Neural cell (in vitro differentiated cells): ENCODE measurements around the gene WTAP.
"Not testable (repeated sequence)": the region's sequence is repeated elsewhere in the genome, so short reads cannot be mapped to it uniquely, and the experiment has no call there.

Experiments used
- EP300 ChIP-seq: fragments of 450-650 bp; conservative IDR thresholded peaks from 2 replicates; pipeline ENCODE4 v1.6.1; 2014; ENCODE audit warnings: antibody characterized with exemption, mild to moderate bottlenecking, moderate library complexity; ENCODE audit not compliant: poor library complexity, severe bottlenecking
- EZH2 ChIP-seq: fragments of 200-600, 300-800 bp; shearing (Covaris generic), sonication (generic); IDR thresholded peaks from 2 replicates; pipeline ENCODE4 v1.6.1; 2014; ENCODE audit warnings: antibody characterized with exemption, low read length, borderline replicate concordance, mild to moderate bottlenecking; ENCODE audit not compliant: insufficient read depth, poor library complexity, severe bottlenecking
- MXI1 ChIP-seq: fragments of 450-650 bp; conservative IDR thresholded peaks from 2 replicates; pipeline ENCODE4 v1.6.1; 2014; ENCODE audit warnings: antibody characterized with exemption, mild to moderate bottlenecking; ENCODE audit not compliant: poor library complexity, severe bottlenecking
- RAD21 ChIP-seq: fragments of 450-650 bp; conservative IDR thresholded peaks from 2 replicates; pipeline ENCODE4 v1.6.1; 2014; ENCODE audit warnings: antibody characterized with exemption, mild to moderate bottlenecking, moderate library complexity
- TAF1 ChIP-seq: IDR thresholded peaks from 2 replicates; pipeline ENCODE4 v1.6.1; 2012; ENCODE audit warnings: low read depth
- TF ChIP-seq, protein P1 (sequence below): fragments of 450-650 bp; IDR thresholded peaks from 2 replicates; pipeline ENCODE4 v1.5.1; 2014; ENCODE audit warnings: antibody characterized with exemption, mild to moderate bottlenecking, moderate library complexity; ENCODE audit not compliant: poor library complexity, severe bottlenecking

DNA sequence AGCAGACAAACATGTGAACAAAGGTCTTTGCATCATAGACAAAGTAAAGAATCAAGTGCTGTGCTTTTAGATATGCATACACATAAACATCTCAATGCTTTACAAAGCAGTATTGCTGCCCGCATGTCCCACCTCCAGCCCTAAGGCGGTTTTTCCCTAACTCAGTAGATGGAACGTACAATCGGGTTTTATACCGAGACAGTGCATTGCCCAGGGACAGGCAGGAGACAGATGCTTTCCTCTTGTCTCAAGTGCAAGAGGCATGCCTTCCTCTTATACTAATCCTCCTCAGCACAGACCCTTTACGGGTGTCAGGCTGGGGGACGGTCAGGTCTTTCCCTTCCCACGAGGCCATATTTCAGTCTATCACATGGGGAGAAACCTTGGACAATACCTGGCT lies 67.7 kb downstream of the WTAP start:
- not testable (repeated sequence) for TF ChIP-seq RAD21, EZH2, EP300, TAF1, MXI1
- TF ChIP-seq, protein P1, sequence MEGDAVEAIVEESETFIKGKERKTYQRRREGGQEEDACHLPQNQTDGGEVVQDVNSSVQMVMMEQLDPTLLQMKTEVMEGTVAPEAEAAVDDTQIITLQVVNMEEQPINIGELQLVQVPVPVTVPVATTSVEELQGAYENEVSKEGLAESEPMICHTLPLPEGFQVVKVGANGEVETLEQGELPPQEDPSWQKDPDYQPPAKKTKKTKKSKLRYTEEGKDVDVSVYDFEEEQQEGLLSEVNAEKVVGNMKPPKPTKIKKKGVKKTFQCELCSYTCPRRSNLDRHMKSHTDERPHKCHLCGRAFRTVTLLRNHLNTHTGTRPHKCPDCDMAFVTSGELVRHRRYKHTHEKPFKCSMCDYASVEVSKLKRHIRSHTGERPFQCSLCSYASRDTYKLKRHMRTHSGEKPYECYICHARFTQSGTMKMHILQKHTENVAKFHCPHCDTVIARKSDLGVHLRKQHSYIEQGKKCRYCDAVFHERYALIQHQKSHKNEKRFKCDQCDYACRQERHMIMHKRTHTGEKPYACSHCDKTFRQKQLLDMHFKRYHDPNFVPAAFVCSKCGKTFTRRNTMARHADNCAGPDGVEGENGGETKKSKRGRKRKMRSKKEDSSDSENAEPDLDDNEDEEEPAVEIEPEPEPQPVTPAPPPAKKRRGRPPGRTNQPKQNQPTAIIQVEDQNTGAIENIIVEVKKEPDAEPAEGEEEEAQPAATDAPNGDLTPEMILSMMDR: not testable (repeated sequence)
